Liver (tissue), 9 donors: ENCODE measurements around the gene MST1. TPM values are rescaled to one million over a fixed set of nuclear protein-coding genes. Genes with fewer than 3 reads are reported as not detected.

Experiments used
- DNase-seq: peaks from one replicate; pipeline ENCODE4 v3.0.0-alpha.2; 2017; ENCODE audit warnings: low spot score
- H3K27ac ChIP-seq, 2 donors: one replicate each; pipeline ENCODE4 v1.7.0; 2013; ENCODE audit warnings: inconsistent platforms in 2 of 2, low read length in 2 of 2, control low read depth in 1 of 2, low read depth in 1 of 2, mild to moderate bottlenecking in 1 of 2
- H3K27me3 ChIP-seq, 4 donors: one replicate each; pipeline versions ENCODE4 v1.6.1 to v1.7.0; 2013; ENCODE audit warnings: low read length in 3 of 4, inconsistent platforms in 1 of 4, mild to moderate bottlenecking in 1 of 4, moderate library complexity in 1 of 4; ENCODE audit not compliant: control insufficient read depth in 4 of 4, insufficient read depth in 4 of 4
- H3K36me3 ChIP-seq, 4 donors: one replicate each; pipeline versions ENCODE4 v1.6.1 to v1.7.0; 2013; ENCODE audit warnings: low read length in 3 of 4, mild to moderate bottlenecking in 3 of 4, low read depth in 1 of 4, moderate library complexity in 1 of 4; ENCODE audit not compliant: control insufficient read depth in 4 of 4, insufficient read depth in 3 of 4
- H3K4me1 ChIP-seq, 4 donors: one replicate each; pipeline versions ENCODE4 v1.6.1 to v1.7.0; 2013; ENCODE audit warnings: low read length in 3 of 4, mild to moderate bottlenecking in 3 of 4, moderate library complexity in 1 of 4; ENCODE audit not compliant: control insufficient read depth in 4 of 4, insufficient read depth in 4 of 4
- H3K4me3 ChIP-seq, 3 donors: one replicate each; pipeline versions ENCODE4 v1.6.1 to v1.7.0; 2013; ENCODE audit warnings: low read length in 3 of 3, control low read depth in 1 of 3, low read depth in 1 of 3, mild to moderate bottlenecking in 1 of 3
- H3K9ac ChIP-seq, 2 donors: one replicate each; pipeline ENCODE4 v1.7.0; 2013; ENCODE audit warnings: low read length in 2 of 2, mild to moderate bottlenecking in 2 of 2, moderate library complexity in 2 of 2, control low read depth in 1 of 2, low read depth in 1 of 2
- H3K9me3 ChIP-seq, 4 donors: one replicate each; pipeline versions ENCODE4 v1.6.1 to v1.7.0; 2013; ENCODE audit warnings: low read length in 3 of 4; ENCODE audit not compliant: control insufficient read depth in 4 of 4
- ATF3 ChIP-seq: IDR thresholded peaks from 2 replicates; pipeline ENCODE4 v1.6.1; 2016; ENCODE audit warnings: antibody characterized with exemption
- CTCF ChIP-seq: fragments of 150-350 bp; IDR thresholded peaks from 2 replicates; pipeline ENCODE4 v1.5.1; 2017; ENCODE audit warnings: improper control_type of control experiment, low read depth, low read length; ENCODE audit not compliant: missing input control
- EGR1 ChIP-seq, 2 donors: IDR thresholded peaks; 2 replicates each; pipeline ENCODE4 v1.6.1; 2016 to 2018; ENCODE audit warnings: antibody characterized with exemption in 2 of 2, low read depth in 2 of 2
- FOXA1 ChIP-seq: IDR thresholded peaks from 2 replicates; pipeline ENCODE4 v1.6.1; 2016; ENCODE audit warnings: antibody characterized with exemption
- FOXA2 ChIP-seq: IDR thresholded peaks from 2 replicates; pipeline ENCODE4 v1.6.1; 2016; ENCODE audit warnings: antibody characterized with exemption
- GABPA ChIP-seq, 2 donors: IDR thresholded peaks in 1 of 2; conservative IDR thresholded peaks in 1 of 2; 2 replicates each; pipeline ENCODE4 v1.6.1; 2016; ENCODE audit warnings: antibody characterized with exemption in 2 of 2, mild to moderate bottlenecking in 1 of 2, moderate library complexity in 1 of 2
- HNF4A ChIP-seq, 2 donors: conservative IDR thresholded peaks; 2 replicates each; pipeline ENCODE4 v1.6.1; 2016; ENCODE audit warnings: antibody characterized with exemption in 2 of 2, mild to moderate bottlenecking in 2 of 2
- JUND ChIP-seq, 2 donors: IDR thresholded peaks; 2 replicates each; pipeline ENCODE4 v1.6.1; 2016; ENCODE audit warnings: antibody characterized with exemption in 2 of 2
- MAX ChIP-seq: IDR thresholded peaks from 2 replicates; pipeline ENCODE4 v1.6.1; 2016; ENCODE audit warnings: antibody characterized with exemption
- NR2F2 ChIP-seq: IDR thresholded peaks from 2 replicates; pipeline ENCODE4 v1.6.1; 2016; ENCODE audit warnings: antibody characterized with exemption
- RAD21 ChIP-seq, 2 donors: IDR thresholded peaks; 2 replicates each; pipeline ENCODE4 v1.6.1; 2016; ENCODE audit warnings: antibody characterized with exemption in 2 of 2, mild to moderate bottlenecking in 2 of 2
- REST ChIP-seq: IDR thresholded peaks from 2 replicates; pipeline ENCODE4 v1.6.1; 2016; ENCODE audit warnings: antibody characterized with exemption, mild to moderate bottlenecking
- RXRA ChIP-seq, 2 donors: IDR thresholded peaks; 2 replicates each; pipeline ENCODE4 v1.6.1; 2017 to 2018; ENCODE audit warnings: antibody characterized with exemption in 2 of 2, mild to moderate bottlenecking in 1 of 2
- YY1 ChIP-seq: IDR thresholded peaks from 2 replicates; pipeline ENCODE4 v1.6.1; 2016; ENCODE audit warnings: antibody characterized with exemption, mild to moderate bottlenecking
- ZBTB33 ChIP-seq: IDR thresholded peaks from 2 replicates; pipeline ENCODE4 v1.6.1; 2016; ENCODE audit warnings: antibody characterized with exemption
- WGBS: extraction: QIAGEN DNeasy Blood & Tissue Kit; methylation state at CpG from one replicate; pipeline ENCODE4 v1.1.7; 2013; 5-methylcytosine and 5-hydroxymethylcytosine counted together
- polyA plus RNA-seq, 2 donors: library from polyadenylated mRNA; stranded (reverse) in 1 of 2; unstranded in 1 of 2; fragments of 200-250 nt in 1 of 2; fragments of >200 nt in 1 of 2; fragmentation: Nextera tagmentation in 1 of 2; extraction: Ambion mirVana in 1 of 2; gene quantifications; one replicate each; pipeline versions ENCODE4 v1.2.1 to v1.2.3, GENCODE V29; 2013 to 2015
- total RNA-seq, 2 donors: library from RNA; depleted of rRNA; stranded (reverse); fragments of >200 nt; gene quantifications; one replicate each; pipeline ENCODE4 v1.2.3, GENCODE V29; 2014
- donor health status: healthy.
- donor health status: healthy.
- donor health status: healthy.
- donor health status: healthy.
- donor health status: healthy.

Gene MST1
- total and polyA plus RNA-seq, 4 donors: 262 to 634 (median 530) TPM

DNA sequence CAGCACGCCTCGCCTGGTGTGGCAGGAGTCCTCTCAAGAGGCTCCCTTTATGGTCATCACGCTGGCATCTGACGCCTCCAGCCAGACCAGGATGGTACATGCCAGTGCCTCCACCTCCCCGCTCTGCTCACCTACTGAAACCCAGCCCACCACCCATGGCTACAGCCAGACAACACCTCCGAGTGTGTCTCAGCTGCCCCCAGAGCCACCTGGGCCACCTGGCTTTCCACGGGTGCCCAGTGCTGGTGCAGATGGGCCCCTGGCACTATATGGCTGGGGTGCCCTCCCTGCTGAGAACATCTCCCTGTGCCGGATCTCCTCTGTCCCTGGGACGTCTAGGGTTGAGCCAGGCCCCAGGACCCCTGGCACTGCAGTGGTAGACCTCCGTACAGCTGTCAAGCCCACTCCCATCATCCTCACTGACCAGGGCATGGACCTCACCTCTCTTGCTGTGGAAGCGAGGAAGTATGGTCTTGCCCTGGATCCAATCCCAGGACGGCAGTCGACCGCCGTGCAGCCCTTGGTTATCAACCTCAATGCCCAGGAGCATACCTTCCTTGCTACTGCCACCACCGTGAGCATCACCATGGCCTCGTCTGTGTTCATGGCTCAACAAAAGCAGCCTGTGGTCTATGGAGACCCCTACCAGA lies 35.0 kb downstream of the MST1 start:
- 97% methylated on average over 17 of the region's 17 CpGs for WGBS
- Histone ChIP-seq H3K9ac (no peak overlapping the region), H3K36me3 (no peaks in the 10 kb centered on the region), H3K9me3 (no peaks in the 10 kb centered on the region), H3K4me3 (no peak overlapping the region), H3K27ac (no peak overlapping the region), H3K27me3 (no peaks in the 10 kb centered on the region), H3K4me1 (no peaks in the 10 kb centered on the region)
- no peak for DNase-seq
- TF ChIP-seq CTCF (no peak), HNF4A (conservative IDR thresholded peaks at IDR 0.05) (no peak), NR2F2 (no peak), EGR1 (IDR thresholded peaks at IDR 0.05; ENCODE audit: low read depth in 2 of 2) (no peak), ATF3 (no peak), FOXA1 (no peak), RXRA (IDR thresholded peaks at IDR 0.05) (no peak), FOXA2 (no peak), YY1 (no peak), JUND (IDR thresholded peaks at IDR 0.05) (no peak), MAX (no peak), REST (no peak), GABPA (IDR thresholded peaks at IDR 0.05 in 1 of 2, conservative IDR thresholded peaks at IDR 0.05 in 1 of 2) (no peak), ZBTB33 (no peak)

GRCh38 chr3:49653621-49654020 lies 35.7 kb downstream of the MST1 start:
- Histone ChIP-seq H3K27me3 (no peaks in the 10 kb centered on the region), H3K9ac (no peak overlapping the region), H3K27ac (no peak overlapping the region), H3K4me3 (no peak overlapping the region), H3K9me3 (no peaks in the 10 kb centered on the region), H3K4me1 (no peaks in the 10 kb centered on the region), H3K36me3 (no peaks in the 10 kb centered on the region)
- 92% methylated on average over 8 of the region's 8 CpGs for WGBS
- DNase-seq: no peak
- TF ChIP-seq ZBTB33 (no peak), ATF3 (no peak), CTCF (no peak), EGR1 (IDR thresholded peaks at IDR 0.05; ENCODE audit: low read depth in 2 of 2) (no peak), JUND (IDR thresholded peaks at IDR 0.05) (no peak), RAD21 (IDR thresholded peaks at IDR 0.05) (no peak), FOXA2 (no peak)
